HepG2 (cell line): ENCODE results near the gene MALRD1.

Experiments
- DNMT1 ChIP-seq: sonication (generic); formaldehyde crosslinking; IDR thresholded peaks from 2 replicates; pipeline ENCODE4 v1.5.1; 2020; ENCODE audit warnings: mild to moderate bottlenecking, missing genetic modification reagents
- EP300 ChIP-seq, 3 experiments: sonication (generic) in 1 of 3; formaldehyde crosslinking in 1 of 3; IDR thresholded peaks; 2 replicates each; pipeline versions ENCODE4 v1.5.1 to v1.6.1; 2011 to 2020; ENCODE audit warnings: low read depth in 2 of 3, low read length in 2 of 3, borderline replicate concordance in 1 of 3, improper control_type of control experiment in 1 of 3, mild to moderate bottlenecking in 1 of 3, missing genetic modification reagents in 1 of 3, moderate library complexity in 1 of 3
- GTF2F1 ChIP-seq: fragments of 150-350 bp; IDR thresholded peaks from 2 replicates; pipeline ENCODE4 v1.6.1; 2014; ENCODE audit warnings: low read length
- MBD4 ChIP-seq: IDR thresholded peaks from 2 replicates; pipeline ENCODE4 v1.6.1; 2012; ENCODE audit warnings: low read length, inconsistent platforms, borderline replicate concordance
- NR3C1 ChIP-seq: sonication (generic); formaldehyde crosslinking; IDR thresholded peaks from 2 replicates; pipeline ENCODE4 v1.4.0; 2020; ENCODE audit warnings: missing genetic modification reagents
- TF ChIP-seq, protein P1 (sequence below): sonication (generic); formaldehyde crosslinking; IDR thresholded peaks from 2 replicates; pipeline ENCODE4 v1.5.0; 2020; ENCODE audit warnings: mild to moderate bottlenecking, missing genetic modification reagents, moderate library complexity
- TF ChIP-seq, protein P2 (sequence below): sonication (generic); formaldehyde crosslinking; IDR thresholded peaks from 2 replicates; pipeline ENCODE4 v1.8.0; 2022; ENCODE audit warnings: mild to moderate bottlenecking, missing genetic modification reagents, moderate library complexity

DNA sequence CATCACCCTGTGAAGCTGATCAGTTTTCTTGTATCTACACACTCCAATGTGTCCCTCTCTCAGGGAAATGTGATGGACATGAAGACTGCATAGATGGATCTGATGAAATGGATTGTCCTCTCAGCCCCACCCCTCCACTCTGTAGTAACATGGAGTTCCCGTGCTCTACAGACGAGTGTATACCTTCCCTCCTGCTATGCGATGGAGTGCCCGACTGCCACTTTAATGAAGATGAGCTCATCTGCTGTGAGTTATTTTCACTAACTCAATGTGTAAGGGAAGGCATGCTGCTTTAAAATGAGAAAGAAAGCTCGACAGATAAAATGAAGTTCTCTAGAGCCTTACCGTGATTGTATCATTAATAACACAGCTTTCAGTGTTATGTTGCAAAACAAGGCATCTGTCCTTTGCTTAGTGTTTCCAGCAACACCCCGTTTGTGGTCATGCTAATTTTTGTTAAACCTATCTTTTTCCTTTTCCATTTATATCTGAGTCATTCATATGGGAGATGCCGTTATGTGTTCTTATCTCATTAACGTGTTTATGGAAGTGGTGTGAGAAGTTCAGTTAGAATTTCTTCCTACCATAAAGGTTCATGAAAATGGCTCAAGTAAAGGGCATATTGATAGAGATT lies 546.7 kb downstream of the MALRD1 start:
- TF ChIP-seq MBD4 = no peak
- TF ChIP-seq, protein P1, sequence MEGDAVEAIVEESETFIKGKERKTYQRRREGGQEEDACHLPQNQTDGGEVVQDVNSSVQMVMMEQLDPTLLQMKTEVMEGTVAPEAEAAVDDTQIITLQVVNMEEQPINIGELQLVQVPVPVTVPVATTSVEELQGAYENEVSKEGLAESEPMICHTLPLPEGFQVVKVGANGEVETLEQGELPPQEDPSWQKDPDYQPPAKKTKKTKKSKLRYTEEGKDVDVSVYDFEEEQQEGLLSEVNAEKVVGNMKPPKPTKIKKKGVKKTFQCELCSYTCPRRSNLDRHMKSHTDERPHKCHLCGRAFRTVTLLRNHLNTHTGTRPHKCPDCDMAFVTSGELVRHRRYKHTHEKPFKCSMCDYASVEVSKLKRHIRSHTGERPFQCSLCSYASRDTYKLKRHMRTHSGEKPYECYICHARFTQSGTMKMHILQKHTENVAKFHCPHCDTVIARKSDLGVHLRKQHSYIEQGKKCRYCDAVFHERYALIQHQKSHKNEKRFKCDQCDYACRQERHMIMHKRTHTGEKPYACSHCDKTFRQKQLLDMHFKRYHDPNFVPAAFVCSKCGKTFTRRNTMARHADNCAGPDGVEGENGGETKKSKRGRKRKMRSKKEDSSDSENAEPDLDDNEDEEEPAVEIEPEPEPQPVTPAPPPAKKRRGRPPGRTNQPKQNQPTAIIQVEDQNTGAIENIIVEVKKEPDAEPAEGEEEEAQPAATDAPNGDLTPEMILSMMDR (CRISPR knock-in tag) = no peak
- no peak for TF ChIP-seq NR3C1 (CRISPR knock-in tag)
- no peak for TF ChIP-seq GTF2F1
- no peak for TF ChIP-seq DNMT1 (CRISPR knock-in tag)
- TF ChIP-seq, protein P2, sequence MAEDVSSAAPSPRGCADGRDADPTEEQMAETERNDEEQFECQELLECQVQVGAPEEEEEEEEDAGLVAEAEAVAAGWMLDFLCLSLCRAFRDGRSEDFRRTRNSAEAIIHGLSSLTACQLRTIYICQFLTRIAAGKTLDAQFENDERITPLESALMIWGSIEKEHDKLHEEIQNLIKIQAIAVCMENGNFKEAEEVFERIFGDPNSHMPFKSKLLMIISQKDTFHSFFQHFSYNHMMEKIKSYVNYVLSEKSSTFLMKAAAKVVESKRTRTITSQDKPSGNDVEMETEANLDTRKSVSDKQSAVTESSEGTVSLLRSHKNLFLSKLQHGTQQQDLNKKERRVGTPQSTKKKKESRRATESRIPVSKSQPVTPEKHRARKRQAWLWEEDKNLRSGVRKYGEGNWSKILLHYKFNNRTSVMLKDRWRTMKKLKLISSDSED = no peak
- no peak for TF ChIP-seq EP300 (IDR thresholded peaks at IDR 0.05; ENCODE audit: low read depth in 2 of 2, low read length in 2 of 2)
- TF ChIP-seq EP300 (CRISPR knock-in tag; IDR thresholded peaks at IDR 0.05; ENCODE audit: borderline replicate concordance) = no peak
